OCI-LY7 (cell line): ENCODE data around the gene ATAD3A. TPM values are rescaled to one million over a fixed set of nuclear protein-coding genes. Genes with fewer than 3 reads are reported as not detected.
"Not testable (repeated sequence)": the region's sequence is repeated elsewhere in the genome, so short reads cannot be mapped to it uniquely, and the experiment has no call there.

ENCODE experiments used
- BruUV-seq: library from RNA; stranded (reverse); fragments of 400-500 nt; replicated peaks from 2 replicates; lab custom pipeline; 2021; lab: Mats Ljungman, UMichigan
- CTCF ChIA-PET: fragments of 300-600 bp; sonication (Branson Sonifier 250); formaldehyde crosslinking; loops from one replicate; lab custom pipeline; 2022; ENCODE audit warnings: antibody characterized with exemption; ENCODE audit not compliant: unreplicated experiment; lab: Charles Lee
- POLR2A ChIA-PET: fragments of 300-600 bp; sonication (Branson Sonifier 250); formaldehyde crosslinking; loops from one replicate; lab custom pipeline; 2022; ENCODE audit warnings: antibody characterized with exemption; lab: Charles Lee
- DNase-seq: peaks from one replicate; pipeline ENCODE4 v3.0.0-alpha.2; 2015; ENCODE audit warnings: low spot score
- H2AFZ ChIP-seq: fragments of 200-600 bp; sonication (generic), shearing (Covaris generic); 2 replicates; pipeline ENCODE4 v1.6.1; 2014; ENCODE audit warnings: mild to moderate bottlenecking, antibody characterized with exemption, low read length, moderate library complexity
- H3K27ac ChIP-seq: fragments of 200-600 bp; sonication (generic); 2 replicates; pipeline ENCODE4 v1.5.1; 2014; ENCODE audit warnings: mixed run types, low read depth, mild to moderate bottlenecking, moderate library complexity, low read length, inconsistent platforms; ENCODE audit not compliant: poor library complexity, severe bottlenecking
- H3K36me3 ChIP-seq: fragments of 200-600 bp; sonication (generic); 2 replicates; pipeline ENCODE4 v1.6.1; 2014; ENCODE audit warnings: mild to moderate bottlenecking, antibody characterized with exemption, low read length, moderate library complexity, mixed read lengths; ENCODE audit not compliant: insufficient read depth
- H3K4me1 ChIP-seq: fragments of 200-600 bp; sonication (generic); 2 replicates; pipeline ENCODE4 v1.5.1; 2014; ENCODE audit warnings: mild to moderate bottlenecking, low read length; ENCODE audit not compliant: insufficient read depth, poor library complexity, severe bottlenecking
- H3K4me2 ChIP-seq: fragments of 200-600 bp; sonication (generic); 2 replicates; pipeline ENCODE4 v1.6.1; 2014; ENCODE audit warnings: mild to moderate bottlenecking, low read length
- H3K4me3 ChIP-seq: fragments of 200-600 bp; sonication (generic); 2 replicates; pipeline ENCODE4 v1.5.1; 2014; ENCODE audit warnings: mild to moderate bottlenecking, low read depth, low read length; ENCODE audit not compliant: poor library complexity, severe bottlenecking
- H3K79me2 ChIP-seq: fragments of 200-600 bp; sonication (generic); 2 replicates; pipeline ENCODE4 v1.6.1; 2016; ENCODE audit warnings: low read depth, mild to moderate bottlenecking, low read length, moderate library complexity, mixed read lengths; ENCODE audit not compliant: insufficient read depth
- H3K9me2 ChIP-seq: fragments of 200-600 bp; sonication (generic); 2 replicates; pipeline ENCODE4 v1.6.1; 2016; ENCODE audit warnings: mild to moderate bottlenecking, low read length, mixed read lengths; ENCODE audit not compliant: insufficient read depth
- H3K9me3 ChIP-seq: fragments of 200-600 bp; sonication (generic); 2 replicates; pipeline ENCODE4 v1.6.1; 2014; ENCODE audit warnings: mild to moderate bottlenecking, mixed run types, low read length, mixed read lengths
- H4K20me1 ChIP-seq: fragments of 200-600 bp; sonication (generic); 2 replicates; pipeline ENCODE4 v1.6.1; 2014; ENCODE audit warnings: mild to moderate bottlenecking, antibody characterized with exemption, low read length, moderate library complexity, mixed read lengths; ENCODE audit not compliant: insufficient read depth
- EZH2phosphoT487 ChIP-seq: fragments of 200-600 bp; sonication (generic); IDR thresholded peaks from 2 replicates; pipeline ENCODE4 v1.6.1; 2018; ENCODE audit warnings: low read depth, borderline replicate concordance, mild to moderate bottlenecking, mixed run types, antibody characterized with exemption, low read length, moderate library complexity, mixed read lengths
- intact Hi-C: fragments of 100-400 bp; cut with micrococcal nuclease; formaldehyde crosslinking; loops from one replicate; pipeline ENCODE4 v1.10.0; 2022; ENCODE audit not compliant: unreplicated experiment
- total RNA-seq, 2 experiments: library from RNA; depleted of rRNA in 1 of 2; stranded (reverse); fragments of >200 nt in 1 of 2; shearing (Covaris generic) in 1 of 2; gene quantifications; 2 replicates each; pipeline ENCODE4 v1.2.3, GENCODE V29; 2014 to 2022
- TF ChIP-seq, protein P1 (sequence below): fragments of 200-600 bp; sonication (generic); conservative IDR thresholded peaks from 2 replicates; pipeline ENCODE4 v1.5.1; 2014; ENCODE audit warnings: mild to moderate bottlenecking, antibody characterized with exemption, low read length, moderate library complexity, mixed read lengths

ATAD3A gene
- total RNA-seq, 2 experiments from 2014 or later = 81.9 to 88.6 TPM

DNA sequence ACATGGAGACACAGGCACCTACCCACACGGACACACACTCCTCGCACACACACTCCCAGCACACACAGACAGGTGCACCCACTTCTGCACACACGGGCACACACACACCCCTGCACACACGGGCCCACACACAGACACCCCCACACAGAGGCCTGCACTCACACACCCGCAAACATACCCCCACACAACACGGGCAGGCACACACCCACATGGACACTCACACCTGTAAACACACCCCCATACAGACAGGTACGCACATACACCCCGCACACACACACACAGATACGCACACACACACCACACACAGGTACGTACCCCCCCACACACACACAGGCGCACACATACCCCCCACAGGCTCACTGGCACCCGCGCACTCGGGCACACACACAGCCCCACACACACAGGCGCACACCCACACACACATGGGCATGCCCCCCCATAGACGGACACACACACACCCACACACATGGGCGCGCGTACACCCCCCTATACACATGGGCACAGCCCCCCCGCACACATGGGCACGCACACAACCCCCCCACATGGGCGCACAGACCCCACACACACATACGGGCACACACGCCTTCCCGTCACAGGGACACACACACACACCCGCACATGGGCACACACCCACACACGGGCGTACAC is 6.1 kb downstream of the ATAD3A start:
- Histone ChIP-seq H3K9me2 (no peaks in the 10 kb centered on the region), H3K4me1 (no peaks in the 10 kb centered on the region), H3K4me2 (no peak overlapping the region), H3K27ac (no peak overlapping the region), H3K4me3 (no peak overlapping the region), H3K36me3 (peaks cover 67% of the 10 kb centered on the region), H2AFZ (no peak overlapping the region), H4K20me1 (no peaks in the 10 kb centered on the region), H3K9me3 (no peaks in the 10 kb centered on the region), H3K79me2 (peaks cover 20% of the 10 kb centered on the region; the same call in 1 of the 2 replicates)
- intact Hi-C loops = no loop called here
- ChIA-PET POLR2A (no interaction called here), CTCF (no interaction called here)
- DNase-seq = no peak
- BruUV-seq = no TSS peak
- no peak for TF ChIP-seq EZH2phosphoT487
- TF ChIP-seq, protein P1, sequence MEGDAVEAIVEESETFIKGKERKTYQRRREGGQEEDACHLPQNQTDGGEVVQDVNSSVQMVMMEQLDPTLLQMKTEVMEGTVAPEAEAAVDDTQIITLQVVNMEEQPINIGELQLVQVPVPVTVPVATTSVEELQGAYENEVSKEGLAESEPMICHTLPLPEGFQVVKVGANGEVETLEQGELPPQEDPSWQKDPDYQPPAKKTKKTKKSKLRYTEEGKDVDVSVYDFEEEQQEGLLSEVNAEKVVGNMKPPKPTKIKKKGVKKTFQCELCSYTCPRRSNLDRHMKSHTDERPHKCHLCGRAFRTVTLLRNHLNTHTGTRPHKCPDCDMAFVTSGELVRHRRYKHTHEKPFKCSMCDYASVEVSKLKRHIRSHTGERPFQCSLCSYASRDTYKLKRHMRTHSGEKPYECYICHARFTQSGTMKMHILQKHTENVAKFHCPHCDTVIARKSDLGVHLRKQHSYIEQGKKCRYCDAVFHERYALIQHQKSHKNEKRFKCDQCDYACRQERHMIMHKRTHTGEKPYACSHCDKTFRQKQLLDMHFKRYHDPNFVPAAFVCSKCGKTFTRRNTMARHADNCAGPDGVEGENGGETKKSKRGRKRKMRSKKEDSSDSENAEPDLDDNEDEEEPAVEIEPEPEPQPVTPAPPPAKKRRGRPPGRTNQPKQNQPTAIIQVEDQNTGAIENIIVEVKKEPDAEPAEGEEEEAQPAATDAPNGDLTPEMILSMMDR = no peak

DNA sequence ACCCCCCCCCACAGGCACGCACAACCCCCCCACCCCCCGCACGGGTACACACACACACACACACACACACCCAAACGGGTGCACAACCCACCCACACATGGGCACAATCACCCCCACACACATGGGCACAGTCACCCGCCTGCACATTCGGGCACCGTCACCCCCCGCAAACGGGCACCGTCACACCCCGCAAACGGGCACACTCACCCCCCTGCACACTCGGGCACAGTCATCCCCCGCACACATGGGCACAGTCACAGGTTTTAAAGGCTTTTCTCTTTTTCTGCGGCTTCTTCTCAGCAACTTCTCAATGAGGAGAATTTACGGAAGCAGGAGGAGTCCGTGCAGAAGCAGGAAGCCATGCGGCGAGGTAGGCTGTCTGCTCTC is 6.7 kb downstream of the ATAD3A start:
- H3K9me3 ChIP-seq, POLR2A ChIA-PET, intact Hi-C loops, H3K4me2 ChIP-seq, DNase-seq, H3K4me3 ChIP-seq, H3K9me2 ChIP-seq, H3K4me1 ChIP-seq, H3K27ac ChIP-seq, BruUV-seq, H4K20me1 ChIP-seq, CTCF ChIA-PET, H2AFZ ChIP-seq: not testable (repeated sequence)
- peaks cover 72% of the 10 kb centered on the region for H3K36me3 ChIP-seq
- H3K79me2 ChIP-seq = peaks cover 15% of the 10 kb centered on the region; the same call in 1 of the 2 replicates

DNA sequence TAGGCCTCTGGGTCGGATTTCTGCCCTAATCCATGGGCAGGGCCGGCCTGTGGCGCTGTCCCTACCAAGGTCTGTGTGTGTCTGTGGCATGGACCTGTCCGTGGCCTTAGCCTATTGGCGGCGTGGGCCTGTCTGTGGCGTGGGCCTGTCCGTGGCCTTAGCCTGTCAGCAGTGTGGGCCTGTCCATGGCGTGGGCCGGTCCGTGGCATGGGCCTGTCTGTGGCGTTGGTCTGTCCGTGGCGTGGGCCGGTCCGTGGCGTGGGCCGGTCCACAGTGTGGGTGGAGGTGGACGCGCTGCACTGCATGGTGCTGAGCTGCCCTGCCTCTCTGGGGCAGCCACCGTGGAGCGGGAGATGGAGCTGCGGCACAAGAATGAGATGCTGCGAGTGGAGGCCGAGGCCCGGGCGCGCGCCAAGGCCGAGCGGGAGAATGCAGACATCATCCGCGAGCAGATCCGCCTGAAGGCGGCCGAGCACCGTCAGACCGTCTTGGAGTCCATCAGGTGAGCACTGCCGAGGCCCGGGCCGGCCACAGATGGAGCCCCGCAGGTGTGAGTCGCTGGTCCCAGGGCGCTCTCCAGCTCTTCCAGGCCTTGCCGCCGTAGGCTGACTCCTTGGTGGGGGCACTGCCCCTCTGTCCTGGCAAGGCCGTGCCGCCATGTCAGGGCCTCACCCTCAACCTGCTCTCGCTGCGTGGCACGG is 8.0 kb downstream of the ATAD3A start:
- POLR2A ChIA-PET = not testable (repeated sequence)

More for the DNA sequence above, 8.0 kb downstream of the ATAD3A start:
- BruUV-seq, H4K20me1 ChIP-seq, H3K79me2 ChIP-seq, H3K9me3 ChIP-seq, H3K27ac ChIP-seq, H3K9me2 ChIP-seq, CTCF ChIA-PET, H3K4me3 ChIP-seq, H3K4me2 ChIP-seq, intact Hi-C loops, H3K4me1 ChIP-seq, H2AFZ ChIP-seq, DNase-seq: not testable (repeated sequence)
- H3K36me3 ChIP-seq = peaks cover 72% of the 10 kb centered on the region
